ENCODE data around the gene FBXO15. TPM values are rescaled to one million over a fixed set of nuclear protein-coding genes. Genes with fewer than 3 reads are reported as not detected.

The FBXO15 gene
- total RNA-seq, 1 donor from 2014 or later: 0.57 TPM

- no peaks in the 10 kb centered on the region for H3K27me3 Mint-ChIP-seq (ENCODE audit: low read depth)
- peaks cover 12% of the 10 kb centered on the region for H3K9me3 Mint-ChIP-seq (ENCODE audit: low read depth)
- TF ChIP-seq CTCF (IDR thresholded peaks at IDR 0.05): no peak
- H3K27ac Mint-ChIP-seq (ENCODE audit: unreplicated experiment): no peak overlapping the region
- DNase-seq (ENCODE audit: low spot score): no peak
- H3K4me1 Mint-ChIP-seq (ENCODE audit: low read depth): peaks cover 3% of the 10 kb centered on the region
- H3K4me3 Mint-ChIP-seq (ENCODE audit: unreplicated experiment): no peak overlapping the region
- H3K36me3 Mint-ChIP-seq (ENCODE audit: low read depth): no peaks in the 10 kb centered on the region
Measured at GRCh38 chr18:74084184-74084855, 63.3 kb downstream of the FBXO15 start.

GRCh38 chr18:74083557-74083952 is 64.1 kb downstream of the FBXO15 start:
- no peak overlapping the region for H3K4me3 Mint-ChIP-seq (ENCODE audit: unreplicated experiment)
- no peak for TF ChIP-seq CTCF (IDR thresholded peaks at IDR 0.05)
- H3K4me1 Mint-ChIP-seq (ENCODE audit: low read depth): peaks cover 3% of the 10 kb centered on the region
- no peaks in the 10 kb centered on the region for H3K36me3 Mint-ChIP-seq (ENCODE audit: low read depth)
- no peak for DNase-seq (ENCODE audit: low spot score)
- H3K27me3 Mint-ChIP-seq (ENCODE audit: low read depth): peaks cover 5% of the 10 kb centered on the region
- peaks cover 6% of the 10 kb centered on the region for H3K9me3 Mint-ChIP-seq (ENCODE audit: low read depth)
- H3K27ac Mint-ChIP-seq (ENCODE audit: unreplicated experiment): no peak overlapping the region

GRCh38 chr18:74082742-74083556 is 64.7 kb downstream of the FBXO15 start:
- H3K36me3 Mint-ChIP-seq (ENCODE audit: low read depth): no peaks in the 10 kb centered on the region
- TF ChIP-seq CTCF (IDR thresholded peaks at IDR 0.05): peak; percentile 12
- H3K27me3 Mint-ChIP-seq (ENCODE audit: low read depth): peaks cover 7% of the 10 kb centered on the region
- peak overlapping the region; percentile 55 for H3K27ac Mint-ChIP-seq (ENCODE audit: unreplicated experiment)
- H3K4me3 Mint-ChIP-seq (ENCODE audit: unreplicated experiment): no peak overlapping the region
- no peak for DNase-seq (ENCODE audit: low spot score)
- peaks cover 3% of the 10 kb centered on the region for H3K4me1 Mint-ChIP-seq (ENCODE audit: low read depth)
- H3K9me3 Mint-ChIP-seq (ENCODE audit: low read depth): peaks cover under 1% of the 10 kb centered on the region

- no peak for DNase-seq (ENCODE audit: low spot score)
- Mint-ChIP-seq H3K27ac (ENCODE audit: unreplicated experiment) (peak overlapping the region; percentile 55), H3K27me3 (ENCODE audit: low read depth) (peaks cover 7% of the 10 kb centered on the region), H3K9me3 (ENCODE audit: low read depth) (no peaks in the 10 kb centered on the region), H3K36me3 (ENCODE audit: low read depth) (no peaks in the 10 kb centered on the region), H3K4me1 (ENCODE audit: low read depth) (peaks cover 3% of the 10 kb centered on the region), H3K4me3 (ENCODE audit: unreplicated experiment) (no peak overlapping the region)
- peak; percentile 64 for TF ChIP-seq CTCF (IDR thresholded peaks at IDR 0.05)
Measured at GRCh38 chr18:74081966-74082741, 65.5 kb downstream of the FBXO15 start.

GRCh38 chr18:74078257-74078656 is 69.4 kb downstream of the FBXO15 start:
- H3K4me1 Mint-ChIP-seq (ENCODE audit: low read depth): peaks cover 3% of the 10 kb centered on the region
- H3K27ac Mint-ChIP-seq (ENCODE audit: unreplicated experiment): no peak overlapping the region
- no peak for DNase-seq (ENCODE audit: low spot score)
- no peak for TF ChIP-seq CTCF (IDR thresholded peaks at IDR 0.05)
- H3K27me3 Mint-ChIP-seq (ENCODE audit: low read depth): peaks cover 7% of the 10 kb centered on the region
- H3K36me3 Mint-ChIP-seq (ENCODE audit: low read depth): no peaks in the 10 kb centered on the region
- H3K4me3 Mint-ChIP-seq (ENCODE audit: unreplicated experiment): no peak overlapping the region
- H3K9me3 Mint-ChIP-seq (ENCODE audit: low read depth): no peaks in the 10 kb centered on the region
